Hematopoietic multipotent progenitor cell treated with erythropoietin and hydrocortisone succinate and interleukin-3 and kit ligand, for 15 days (in vitro differentiated cells): ENCODE measurements around the gene GNAI2.
A peak's percentile ranks its signal among the peaks of the same experiment; 100 is the strongest.

Experiments used
- DNase-seq: peaks from one replicate; pipeline ENCODE4 v3.0.0-alpha.2; 2015; ENCODE audit warnings: low spot score

The GNAI2 gene

GRCh38 chr3:50297896-50298725 is 62.1 kb downstream of the GNAI2 start:
- peak; percentile 39 for DNase-seq

DNA sequence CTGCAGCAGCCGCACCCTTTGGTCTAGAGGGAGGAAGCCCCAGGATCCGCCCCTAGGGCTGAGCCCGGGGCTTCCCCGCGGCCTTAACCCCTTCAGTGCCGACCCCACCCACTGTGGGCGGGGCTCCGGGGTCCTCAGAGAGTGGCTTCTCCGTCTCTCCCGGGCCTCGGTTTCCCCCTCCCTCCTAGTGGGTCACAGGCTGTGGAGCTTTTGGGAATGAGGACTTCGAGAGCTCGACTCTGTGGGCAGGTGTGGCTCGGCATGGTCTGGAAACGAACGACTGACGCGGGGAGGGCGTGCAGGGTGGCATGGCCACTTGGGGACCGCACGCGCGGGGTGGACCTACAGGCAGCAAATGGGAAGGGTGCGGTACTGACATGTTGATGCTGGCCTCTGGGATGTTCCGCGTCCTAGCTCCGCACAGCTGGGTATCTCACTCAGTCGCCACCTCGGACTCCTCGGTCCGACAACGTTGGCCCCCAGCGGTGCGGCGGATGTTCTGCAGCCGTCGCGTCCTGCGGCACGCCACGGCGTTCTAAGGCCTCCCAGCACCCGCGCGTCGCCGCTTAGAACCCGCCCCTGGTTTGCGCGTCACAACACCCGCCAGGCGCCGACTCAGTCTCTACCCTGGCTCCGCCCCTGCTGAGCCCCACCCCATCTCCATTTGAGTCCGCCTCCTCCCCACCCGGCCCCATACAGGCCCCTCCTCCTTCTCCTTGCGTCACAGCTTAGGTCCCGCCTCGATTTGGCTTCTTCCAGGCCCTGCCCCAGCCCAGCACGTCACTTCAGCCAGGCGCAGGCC is 63.0 kb downstream of the GNAI2 start, which contains the start of the genes HYAL3 and NAA80:
HYAL3 (minus strand) TSS at position 570 of the 802 bp plus-strand sequence. CDS start 3,803 bp downstream, outside the sequence.
NAA80 (minus strand) TSS at position 570 of the 802 bp plus-strand sequence. CDS start 1,942 bp downstream, outside the sequence.
- peak; percentile 100 for DNase-seq

DNA sequence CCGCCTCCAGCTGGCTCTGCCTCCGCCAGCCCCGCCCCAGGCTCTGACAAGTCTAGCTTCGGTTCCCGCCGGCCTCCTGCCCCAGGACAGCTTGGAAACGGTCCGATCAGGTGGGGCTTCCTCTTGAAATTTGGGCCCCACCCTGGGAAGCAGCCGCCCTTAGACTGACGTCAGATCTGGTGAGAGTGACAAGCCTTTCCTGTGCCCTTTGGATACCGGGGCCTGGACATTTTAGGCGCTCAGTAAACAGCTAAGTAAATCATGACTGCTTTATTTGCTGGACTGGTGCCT is 63.6 kb downstream of the GNAI2 start:
- no peak for DNase-seq

GRCh38 chr3:50299929-50300680 is 64.1 kb downstream of the GNAI2 start:
- peak; percentile 58 for DNase-seq

GRCh38 chr3:50300681-50301254 is 64.8 kb downstream of the GNAI2 start:
- no peak for DNase-seq

- no peak for DNase-seq
These were observed 66.3 kb downstream of the GNAI2 start for GRCh38 chr3:50302095-50303012.

DNA sequence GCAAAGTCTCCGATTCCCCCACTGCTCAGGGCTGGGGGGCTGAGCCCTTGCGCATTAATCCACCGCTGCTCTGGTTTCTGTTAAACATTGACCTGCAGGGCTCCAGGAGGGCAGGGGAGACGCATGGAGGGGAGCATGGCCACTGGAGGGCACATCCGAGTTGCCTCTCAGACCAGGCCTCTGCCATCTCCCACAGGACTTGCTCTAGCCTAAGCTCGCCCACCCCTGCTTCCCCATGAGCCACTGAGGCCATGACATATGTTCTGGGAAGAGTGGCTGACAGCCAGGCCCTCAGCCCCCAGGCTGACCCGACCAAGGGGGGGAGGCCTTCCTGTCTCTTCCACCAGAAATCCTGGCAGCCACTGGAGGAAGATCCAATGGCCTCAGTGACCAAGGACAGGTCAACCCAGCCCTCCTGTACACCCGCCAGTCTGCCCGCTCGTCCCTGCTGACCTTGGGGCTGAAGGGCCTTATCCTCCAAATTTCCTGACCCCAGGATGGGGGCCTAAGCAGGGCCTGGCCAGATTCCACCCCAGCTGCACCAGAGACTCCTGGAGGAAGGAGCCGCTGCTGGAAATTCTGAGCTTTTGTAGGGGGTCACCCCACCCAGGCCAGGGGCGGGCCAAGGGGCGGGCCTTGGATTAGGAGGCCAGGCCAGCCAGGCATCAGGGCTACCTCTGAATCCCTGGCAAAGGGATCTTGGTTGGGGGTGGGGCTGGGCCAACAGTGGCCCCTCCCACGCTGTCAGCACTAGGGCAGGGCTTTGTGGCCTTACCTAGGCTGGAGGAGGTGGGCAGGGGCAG is 67.2 kb downstream of the GNAI2 start, which contains the start of gene HYAL1:
HYAL1 (minus strand) TSS at position 562 of the 803 bp plus-strand sequence. CDS start 618 bp downstream, outside the sequence.
- no peak for DNase-seq

DNA sequence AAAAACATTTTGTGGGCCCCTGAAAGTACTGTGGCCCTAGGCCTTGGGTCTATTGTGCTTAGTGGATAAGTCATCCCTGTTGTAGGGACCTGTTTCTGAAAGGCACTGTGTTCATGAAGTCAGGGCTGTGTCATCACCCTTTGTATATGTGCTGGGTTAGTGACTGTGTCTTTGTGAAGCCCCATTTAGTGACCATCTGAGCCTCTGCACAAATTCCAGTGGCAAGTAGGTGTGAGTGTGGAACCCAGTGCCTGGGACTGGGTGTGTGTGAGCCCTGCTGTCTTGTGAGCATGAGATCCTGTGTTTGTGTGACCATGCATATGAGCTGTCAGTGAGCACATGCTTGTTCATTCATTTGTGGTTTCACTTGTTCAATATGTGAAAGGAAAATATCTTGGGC is 68.6 kb downstream of the GNAI2 start:
- no peak for DNase-seq
